ENCODE measurements around the gene UPK2. TPM values are rescaled to one million over a fixed set of nuclear protein-coding genes. Genes with fewer than 3 reads are reported as not detected.
A peak's percentile ranks its signal among the peaks of the same experiment; 100 is the strongest.

UPK2 gene
- total RNA-seq, 1 donor from 2014 or later, result 0.41 TPM

DNA sequence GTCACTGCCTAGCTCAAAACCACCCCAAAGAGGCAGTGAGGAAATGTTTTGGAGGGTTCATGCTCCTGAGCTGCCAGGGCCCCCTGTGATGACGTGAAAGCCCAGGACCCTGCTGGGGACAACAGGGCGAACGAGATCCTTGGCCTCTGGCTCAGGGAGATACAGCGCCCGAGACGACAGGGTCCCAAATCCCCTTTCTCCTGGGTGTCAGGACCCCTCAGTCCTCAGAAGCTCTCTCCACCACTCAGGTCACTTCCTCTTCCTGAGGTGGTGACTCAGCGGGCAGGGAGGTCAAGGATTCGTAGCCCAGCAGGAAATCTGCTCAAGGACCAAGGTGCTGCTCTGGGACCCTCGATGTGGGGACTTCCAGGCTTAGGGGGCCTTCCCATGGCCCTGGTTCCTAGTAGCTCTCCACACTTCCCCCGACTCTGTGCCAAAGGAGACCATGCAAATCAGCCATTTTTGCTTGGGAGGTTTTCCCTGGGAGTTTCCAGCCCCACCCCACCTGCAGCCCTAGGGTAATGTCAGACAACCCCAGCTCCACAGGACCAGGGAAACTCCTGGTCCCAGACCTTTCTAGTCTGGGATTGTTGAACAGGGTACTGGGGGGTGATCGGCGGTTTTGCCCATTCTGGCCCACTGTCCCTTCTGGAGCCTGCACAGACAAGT lies 43.2 kb upstream of the UPK2 start:
- TF ChIP-seq, protein P1, sequence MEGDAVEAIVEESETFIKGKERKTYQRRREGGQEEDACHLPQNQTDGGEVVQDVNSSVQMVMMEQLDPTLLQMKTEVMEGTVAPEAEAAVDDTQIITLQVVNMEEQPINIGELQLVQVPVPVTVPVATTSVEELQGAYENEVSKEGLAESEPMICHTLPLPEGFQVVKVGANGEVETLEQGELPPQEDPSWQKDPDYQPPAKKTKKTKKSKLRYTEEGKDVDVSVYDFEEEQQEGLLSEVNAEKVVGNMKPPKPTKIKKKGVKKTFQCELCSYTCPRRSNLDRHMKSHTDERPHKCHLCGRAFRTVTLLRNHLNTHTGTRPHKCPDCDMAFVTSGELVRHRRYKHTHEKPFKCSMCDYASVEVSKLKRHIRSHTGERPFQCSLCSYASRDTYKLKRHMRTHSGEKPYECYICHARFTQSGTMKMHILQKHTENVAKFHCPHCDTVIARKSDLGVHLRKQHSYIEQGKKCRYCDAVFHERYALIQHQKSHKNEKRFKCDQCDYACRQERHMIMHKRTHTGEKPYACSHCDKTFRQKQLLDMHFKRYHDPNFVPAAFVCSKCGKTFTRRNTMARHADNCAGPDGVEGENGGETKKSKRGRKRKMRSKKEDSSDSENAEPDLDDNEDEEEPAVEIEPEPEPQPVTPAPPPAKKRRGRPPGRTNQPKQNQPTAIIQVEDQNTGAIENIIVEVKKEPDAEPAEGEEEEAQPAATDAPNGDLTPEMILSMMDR (IDR thresholded peaks at IDR 0.05; ENCODE audit: unreplicated experiment), result no peak
- Mint-ChIP-seq H3K9me3 (ENCODE audit: low read depth) (no peaks in the 10 kb centered on the region), H3K36me3 (ENCODE audit: insufficient read depth) (no peaks in the 10 kb centered on the region), H3K27ac (peak overlapping the region; percentile 98), H3K27me3 (no peaks in the 10 kb centered on the region), H3K4me3 (ENCODE audit: low read depth) (no peak overlapping the region), H3K4me1 (ENCODE audit: low read depth) (peaks cover 50% of the 10 kb centered on the region)
- DNase-seq (ENCODE audit: low spot score, unreplicated experiment), result no peak

DNA sequence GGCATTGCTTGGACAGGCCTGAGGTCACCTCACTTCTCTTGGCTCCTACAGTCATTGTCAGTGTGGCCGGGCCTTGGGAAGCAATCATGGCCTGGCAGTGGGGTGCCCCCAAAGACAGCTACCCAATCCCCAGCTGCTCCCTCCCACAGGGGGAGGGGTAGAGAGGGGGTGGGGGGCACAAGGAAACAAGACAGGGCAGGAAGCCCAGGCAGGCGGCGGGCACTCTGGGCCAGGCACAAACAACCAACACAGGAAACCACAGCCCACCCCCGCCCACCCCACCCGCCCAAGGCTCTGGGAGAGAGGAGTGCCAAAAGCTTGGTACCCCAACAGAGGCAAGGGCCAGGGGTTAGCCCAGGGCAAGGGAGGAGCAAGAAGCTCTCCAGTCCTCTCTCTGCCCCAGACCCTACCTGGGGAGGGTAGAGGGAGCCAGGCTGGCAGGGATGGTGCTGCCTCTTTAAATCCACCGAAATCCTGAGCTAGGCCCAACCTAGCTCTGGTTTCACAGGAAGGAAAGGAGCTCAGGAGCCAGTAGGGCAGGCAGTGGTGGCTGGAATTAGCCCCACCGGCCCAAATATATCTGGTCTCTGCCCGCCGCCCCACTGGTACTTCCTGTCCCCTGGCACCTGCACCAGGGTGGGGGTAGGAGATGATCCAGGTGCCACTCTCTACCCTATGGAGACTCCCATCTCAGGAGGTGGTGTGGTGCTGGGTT lies 42.5 kb upstream of the UPK2 start:
- no peaks in the 10 kb centered on the region for H3K9me3 Mint-ChIP-seq (ENCODE audit: low read depth)

DNA sequence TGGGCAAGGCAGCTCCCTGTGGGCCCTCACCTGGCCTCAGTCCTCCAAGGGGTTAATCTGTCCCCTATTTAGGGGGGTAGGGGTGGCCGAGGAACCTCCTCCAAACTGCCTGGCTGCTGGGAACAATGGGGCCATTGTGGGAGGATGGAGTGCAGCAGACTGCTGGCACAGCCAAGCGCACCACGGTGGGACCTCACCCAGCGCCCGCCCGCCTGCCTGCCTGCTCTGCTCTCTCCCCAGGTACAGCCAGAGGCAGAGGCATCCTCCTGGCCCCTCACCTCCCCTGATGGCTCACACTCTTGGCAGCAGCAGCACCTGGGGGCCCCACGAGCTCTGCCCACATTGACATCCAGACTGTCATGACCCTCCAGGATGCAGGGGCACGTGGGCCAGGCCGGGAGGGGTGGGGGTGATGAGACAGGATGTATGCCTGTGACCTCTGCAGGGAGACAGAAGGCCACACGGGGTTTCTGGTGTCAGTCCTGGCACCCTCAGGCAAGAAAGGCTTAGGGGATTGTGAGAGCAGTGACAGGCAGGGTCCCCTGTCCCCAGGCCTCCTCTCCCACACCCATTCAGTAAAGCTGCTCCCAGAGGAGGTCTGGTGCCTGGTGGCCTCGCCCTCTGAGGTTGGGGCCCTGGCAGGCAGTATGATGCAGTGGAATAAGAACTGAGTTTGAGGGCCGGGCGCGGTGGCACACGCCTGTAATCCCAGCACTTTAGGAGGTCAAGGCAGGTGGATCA lies 41.8 kb upstream of the UPK2 start:
- Mint-ChIP-seq H3K9me3 (ENCODE audit: low read depth) (no peaks in the 10 kb centered on the region), H3K36me3 (ENCODE audit: insufficient read depth) (no peaks in the 10 kb centered on the region), H3K4me3 (ENCODE audit: low read depth) (no peak overlapping the region), H3K27ac (peak overlapping the region; percentile 91), H3K27me3 (no peaks in the 10 kb centered on the region), H3K4me1 (ENCODE audit: low read depth) (peaks cover 56% of the 10 kb centered on the region)
- TF ChIP-seq, protein P1 (IDR thresholded peaks at IDR 0.05; ENCODE audit: unreplicated experiment), result no peak
- DNase-seq (ENCODE audit: low spot score, unreplicated experiment), result no peak

More for the DNA sequence above, 42.5 kb upstream of the UPK2 start:
- Mint-ChIP-seq H3K27me3 (no peaks in the 10 kb centered on the region), H3K4me3 (ENCODE audit: low read depth) (no peak overlapping the region), H3K36me3 (ENCODE audit: insufficient read depth) (no peaks in the 10 kb centered on the region), H3K4me1 (ENCODE audit: low read depth) (peaks cover 55% of the 10 kb centered on the region), H3K27ac (no peak overlapping the region)
- DNase-seq (ENCODE audit: low spot score, unreplicated experiment), result no peak
- TF ChIP-seq, protein P1 (IDR thresholded peaks at IDR 0.05; ENCODE audit: unreplicated experiment), result no peak

DNA sequence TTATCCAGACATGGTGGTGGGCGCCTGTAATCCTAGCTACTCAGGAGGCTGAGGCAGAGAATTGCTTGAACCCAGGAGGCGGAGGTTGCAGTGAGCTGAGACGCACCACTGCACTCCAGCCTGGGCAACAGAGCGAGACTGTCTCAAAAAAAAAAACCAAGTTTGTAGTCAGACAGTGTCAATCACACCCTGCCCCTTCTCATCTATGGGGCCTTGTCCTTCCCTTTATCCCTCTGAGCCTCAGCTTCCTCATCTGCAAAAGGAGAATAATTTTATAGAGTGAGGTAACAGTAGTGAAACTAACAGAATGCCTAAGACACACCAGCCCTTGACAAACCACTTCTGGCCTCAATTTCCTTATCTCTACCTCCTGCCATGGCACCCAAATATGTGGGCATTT lies 41.1 kb upstream of the UPK2 start:
- Mint-ChIP-seq H3K36me3 (ENCODE audit: insufficient read depth) (no peaks in the 10 kb centered on the region), H3K27ac (peak overlapping the region; percentile 91), H3K9me3 (ENCODE audit: low read depth) (no peaks in the 10 kb centered on the region), H3K4me1 (ENCODE audit: low read depth) (peaks cover 63% of the 10 kb centered on the region), H3K27me3 (no peaks in the 10 kb centered on the region), H3K4me3 (ENCODE audit: low read depth) (no peak overlapping the region)
- TF ChIP-seq, protein P1 (IDR thresholded peaks at IDR 0.05; ENCODE audit: unreplicated experiment), result no peak
- DNase-seq (ENCODE audit: low spot score, unreplicated experiment), result no peak

- peaks cover 67% of the 10 kb centered on the region for H3K4me1 Mint-ChIP-seq (ENCODE audit: low read depth)
- TF ChIP-seq, protein P1 (IDR thresholded peaks at IDR 0.05; ENCODE audit: unreplicated experiment), result no peak
- no peaks in the 10 kb centered on the region for H3K36me3 Mint-ChIP-seq (ENCODE audit: insufficient read depth)
- H3K27ac Mint-ChIP-seq, result no peak overlapping the region
- H3K9me3 Mint-ChIP-seq (ENCODE audit: low read depth), result no peaks in the 10 kb centered on the region
- DNase-seq (ENCODE audit: low spot score, unreplicated experiment), result no peak
- H3K4me3 Mint-ChIP-seq (ENCODE audit: low read depth), result no peak overlapping the region
- no peaks in the 10 kb centered on the region for H3K27me3 Mint-ChIP-seq
Observed at GRCh38 chr11:118915396-118915795, 40.7 kb upstream of the UPK2 start.

All from progenitor cell of endocrine pancreas (in vitro differentiated cells).